GM19438 (cell line): ENCODE measurements around the gene REEP2.
A peak's percentile ranks its signal among the peaks of the same experiment; 100 is the strongest.

Source experiments
- ATAC-seq: cut with Tn5 transposase; IDR thresholded peaks from one replicate; pipeline ENCODE4 v1.9.1; 2021; ENCODE audit warnings: low read depth; ENCODE audit not compliant: unreplicated experiment

REEP2 gene

GRCh38 chr5:138491669-138492559 is 53.1 kb downstream of the REEP2 start:
- ATAC-seq, result peak; percentile 96

DNA sequence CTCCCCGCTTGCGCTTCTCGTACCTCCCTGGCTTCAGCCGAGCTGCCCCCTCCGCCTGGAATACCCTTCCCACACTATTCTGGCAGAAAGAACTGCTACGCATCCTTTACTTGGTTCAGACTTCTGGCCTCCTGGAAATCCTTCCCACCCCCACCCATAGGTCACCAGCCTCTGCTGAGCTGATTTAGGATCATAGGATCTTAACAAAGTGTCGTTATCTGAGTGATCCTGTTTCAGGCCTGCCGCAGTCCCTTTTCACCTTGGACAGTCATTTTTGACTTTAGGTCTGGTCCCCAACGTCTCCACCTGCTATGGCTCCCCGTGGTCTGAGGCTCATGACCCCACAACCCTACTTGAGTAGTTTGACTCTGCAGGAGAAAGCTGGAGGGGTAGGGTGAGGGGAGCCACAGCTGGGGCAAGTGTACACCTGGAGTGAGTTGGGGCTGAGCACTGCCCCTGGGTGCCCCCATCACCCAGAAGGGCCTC is 53.7 kb downstream of the REEP2 start:
- ATAC-seq, result no peak

DNA sequence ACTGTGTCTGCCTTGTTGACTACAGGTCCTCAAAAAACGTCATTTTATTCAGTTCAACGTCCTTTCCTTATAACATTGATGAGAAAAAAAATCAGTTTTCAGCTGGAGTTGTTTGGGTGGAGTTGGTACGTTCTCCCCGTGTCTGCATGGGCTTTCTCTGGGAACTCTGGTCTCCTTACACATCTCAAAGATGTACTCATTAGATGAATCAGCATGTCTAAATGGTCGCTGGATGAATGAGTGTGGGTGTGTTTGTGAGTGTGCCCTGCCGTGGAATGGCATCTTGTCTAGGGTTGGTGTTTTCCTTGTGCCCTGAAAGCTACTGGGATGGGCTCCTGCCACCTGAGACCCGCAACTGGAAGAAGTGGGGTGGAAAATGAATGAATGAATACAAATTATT is 56.5 kb downstream of the REEP2 start:
- ATAC-seq, result no peak
